ENCODE results near the gene KDM3A. TPM values are rescaled to one million over a fixed set of nuclear protein-coding genes. Genes with fewer than 3 reads are reported as not detected.

The KDM3A gene
- total RNA-seq, 1 donor from 2014 or later = 73.7 TPM

DNA sequence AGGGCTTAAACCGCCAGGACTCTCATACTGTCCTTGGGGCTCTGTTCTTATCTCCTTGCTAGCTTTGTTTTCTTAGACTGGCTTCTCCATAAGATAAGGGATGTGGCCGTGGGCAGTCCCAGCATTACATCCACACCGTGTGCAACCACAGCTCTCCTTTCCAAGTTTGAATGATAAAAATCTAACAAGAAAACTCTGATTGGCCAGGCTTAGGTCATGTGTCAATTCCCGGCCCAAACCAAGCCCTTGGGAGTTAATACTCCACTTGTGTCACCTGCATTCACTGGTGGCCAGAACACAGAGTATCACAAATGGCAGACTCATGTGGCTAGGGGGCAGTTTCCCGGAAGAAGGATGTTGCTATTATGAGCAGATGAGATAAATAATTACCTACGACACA is 43.2 kb upstream of the KDM3A start:
- peaks cover 3% of the 10 kb centered on the region for H3K27me3 Mint-ChIP-seq
- TF ChIP-seq, protein P1, sequence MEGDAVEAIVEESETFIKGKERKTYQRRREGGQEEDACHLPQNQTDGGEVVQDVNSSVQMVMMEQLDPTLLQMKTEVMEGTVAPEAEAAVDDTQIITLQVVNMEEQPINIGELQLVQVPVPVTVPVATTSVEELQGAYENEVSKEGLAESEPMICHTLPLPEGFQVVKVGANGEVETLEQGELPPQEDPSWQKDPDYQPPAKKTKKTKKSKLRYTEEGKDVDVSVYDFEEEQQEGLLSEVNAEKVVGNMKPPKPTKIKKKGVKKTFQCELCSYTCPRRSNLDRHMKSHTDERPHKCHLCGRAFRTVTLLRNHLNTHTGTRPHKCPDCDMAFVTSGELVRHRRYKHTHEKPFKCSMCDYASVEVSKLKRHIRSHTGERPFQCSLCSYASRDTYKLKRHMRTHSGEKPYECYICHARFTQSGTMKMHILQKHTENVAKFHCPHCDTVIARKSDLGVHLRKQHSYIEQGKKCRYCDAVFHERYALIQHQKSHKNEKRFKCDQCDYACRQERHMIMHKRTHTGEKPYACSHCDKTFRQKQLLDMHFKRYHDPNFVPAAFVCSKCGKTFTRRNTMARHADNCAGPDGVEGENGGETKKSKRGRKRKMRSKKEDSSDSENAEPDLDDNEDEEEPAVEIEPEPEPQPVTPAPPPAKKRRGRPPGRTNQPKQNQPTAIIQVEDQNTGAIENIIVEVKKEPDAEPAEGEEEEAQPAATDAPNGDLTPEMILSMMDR (IDR thresholded peaks at IDR 0.05; ENCODE audit: unreplicated experiment) = no peak
- no peak overlapping the region for H3K27ac Mint-ChIP-seq
- no peaks in the 10 kb centered on the region for H3K9me3 Mint-ChIP-seq (ENCODE audit: low read depth)
- DNase-seq (ENCODE audit: low spot score, unreplicated experiment) = no peak
- no peaks in the 10 kb centered on the region for H3K36me3 Mint-ChIP-seq (ENCODE audit: insufficient read depth)
- H3K4me1 Mint-ChIP-seq (ENCODE audit: low read depth) = peaks cover 3% of the 10 kb centered on the region
- H3K4me3 Mint-ChIP-seq (ENCODE audit: low read depth) = no peak overlapping the region

DNA sequence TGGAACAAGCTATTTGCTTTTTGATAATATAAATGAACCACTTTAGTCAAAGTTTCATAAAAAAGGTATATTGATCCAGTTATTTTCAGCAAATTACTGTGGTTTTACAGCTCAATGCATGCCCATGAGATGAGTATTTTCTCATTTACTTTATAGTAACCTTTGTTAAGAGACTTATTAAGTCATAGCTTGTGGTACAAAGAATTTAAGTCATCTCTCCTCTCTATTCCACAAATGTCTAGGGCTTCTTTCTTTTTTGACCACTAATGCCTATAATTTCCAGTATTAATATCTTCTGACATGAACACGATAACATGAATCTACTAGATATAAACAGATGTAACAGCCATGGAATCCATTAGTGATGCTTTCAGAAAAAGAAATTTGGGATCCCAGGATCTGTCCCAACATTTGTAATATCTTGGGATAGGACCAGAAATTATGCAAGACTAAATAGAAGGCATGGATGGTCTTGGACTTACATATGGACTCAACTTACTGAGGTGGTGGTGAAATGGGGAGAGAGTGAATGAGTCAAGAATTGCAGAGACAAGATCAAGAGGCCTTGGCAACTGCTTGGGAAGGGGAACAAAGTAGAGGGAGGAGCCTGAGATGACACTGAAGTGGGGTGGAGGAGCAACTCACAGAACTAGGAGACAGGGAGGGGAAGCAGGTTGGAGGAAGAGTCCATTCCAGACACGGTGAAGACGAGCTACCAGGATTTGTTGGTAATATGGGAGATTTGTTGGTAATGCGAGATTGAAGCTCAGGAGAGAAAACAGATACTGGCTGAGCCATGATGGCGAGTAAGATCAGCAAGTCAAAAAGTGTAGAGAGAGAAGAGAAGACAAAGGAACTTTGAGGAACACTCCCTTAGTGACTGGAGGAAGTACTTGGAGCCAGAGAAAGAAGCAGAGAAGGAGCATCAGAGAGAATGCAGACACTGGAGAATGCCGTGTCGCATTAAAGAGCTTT is 42.4 kb upstream of the KDM3A start:
- TF ChIP-seq, protein P1 (IDR thresholded peaks at IDR 0.05; ENCODE audit: unreplicated experiment) = no peak
- H3K36me3 Mint-ChIP-seq (ENCODE audit: insufficient read depth) = no peaks in the 10 kb centered on the region
- H3K4me3 Mint-ChIP-seq (ENCODE audit: low read depth) = no peak overlapping the region
- no peaks in the 10 kb centered on the region for H3K4me1 Mint-ChIP-seq (ENCODE audit: low read depth)
- no peak for DNase-seq (ENCODE audit: low spot score, unreplicated experiment)
- peaks cover 3% of the 10 kb centered on the region for H3K27me3 Mint-ChIP-seq
- H3K9me3 Mint-ChIP-seq (ENCODE audit: low read depth) = no peaks in the 10 kb centered on the region
- no peak overlapping the region for H3K27ac Mint-ChIP-seq

DNA sequence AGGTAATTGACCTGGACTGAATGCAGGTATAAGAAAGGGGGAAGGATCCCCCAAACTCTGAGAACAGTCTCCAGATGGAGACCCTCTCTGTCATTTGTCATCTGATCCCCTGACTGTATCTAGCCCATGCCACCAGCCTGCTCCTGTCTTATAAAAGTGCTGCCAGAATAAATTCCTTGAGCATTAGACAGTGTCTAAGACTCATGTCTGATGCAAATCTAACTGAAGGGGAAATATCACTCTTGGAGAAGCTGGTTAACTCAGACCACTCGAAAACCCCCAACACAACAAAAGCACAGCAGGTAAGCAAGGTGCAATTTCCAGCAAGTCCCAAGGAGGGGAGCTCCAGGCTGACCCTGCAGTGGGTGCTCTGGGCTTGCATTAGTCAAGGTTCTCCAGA is 40.9 kb upstream of the KDM3A start:
- no peak overlapping the region for H3K27ac Mint-ChIP-seq
- peaks cover 3% of the 10 kb centered on the region for H3K27me3 Mint-ChIP-seq
- H3K9me3 Mint-ChIP-seq (ENCODE audit: low read depth) = no peaks in the 10 kb centered on the region
- H3K4me3 Mint-ChIP-seq (ENCODE audit: low read depth) = no peak overlapping the region
- H3K4me1 Mint-ChIP-seq (ENCODE audit: low read depth) = no peaks in the 10 kb centered on the region
- no peaks in the 10 kb centered on the region for H3K36me3 Mint-ChIP-seq (ENCODE audit: insufficient read depth)
- DNase-seq (ENCODE audit: low spot score, unreplicated experiment) = no peak
- TF ChIP-seq, protein P1 (IDR thresholded peaks at IDR 0.05; ENCODE audit: unreplicated experiment) = no peak

DNA sequence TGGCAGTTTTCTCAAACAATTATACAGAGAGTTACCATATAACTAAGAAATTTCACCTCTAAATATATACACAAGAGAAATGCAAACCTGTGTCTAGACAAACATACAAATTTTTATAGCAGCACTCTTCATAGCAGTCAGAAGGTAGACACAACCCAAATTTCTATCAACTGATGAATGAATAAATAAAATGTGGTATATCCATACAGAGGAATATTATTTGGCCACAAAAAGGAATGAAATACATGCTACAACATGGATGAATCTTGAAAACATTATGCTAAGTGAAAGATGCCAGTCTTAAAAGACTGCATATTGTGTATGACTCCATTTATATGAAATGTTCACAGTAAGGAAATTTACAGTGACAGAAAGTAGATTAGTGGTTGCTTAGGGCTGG is 30.6 kb upstream of the KDM3A start:
- H3K27me3 Mint-ChIP-seq = peaks cover 2% of the 10 kb centered on the region
- no peak for DNase-seq (ENCODE audit: low spot score, unreplicated experiment)
- H3K36me3 Mint-ChIP-seq (ENCODE audit: insufficient read depth) = no peaks in the 10 kb centered on the region
- H3K9me3 Mint-ChIP-seq (ENCODE audit: low read depth) = peaks cover 3% of the 10 kb centered on the region
- no peak overlapping the region for H3K27ac Mint-ChIP-seq
- peaks cover 2% of the 10 kb centered on the region for H3K4me1 Mint-ChIP-seq (ENCODE audit: low read depth)
- TF ChIP-seq, protein P1 (IDR thresholded peaks at IDR 0.05; ENCODE audit: unreplicated experiment) = no peak
- H3K4me3 Mint-ChIP-seq (ENCODE audit: low read depth) = no peak overlapping the region

DNA sequence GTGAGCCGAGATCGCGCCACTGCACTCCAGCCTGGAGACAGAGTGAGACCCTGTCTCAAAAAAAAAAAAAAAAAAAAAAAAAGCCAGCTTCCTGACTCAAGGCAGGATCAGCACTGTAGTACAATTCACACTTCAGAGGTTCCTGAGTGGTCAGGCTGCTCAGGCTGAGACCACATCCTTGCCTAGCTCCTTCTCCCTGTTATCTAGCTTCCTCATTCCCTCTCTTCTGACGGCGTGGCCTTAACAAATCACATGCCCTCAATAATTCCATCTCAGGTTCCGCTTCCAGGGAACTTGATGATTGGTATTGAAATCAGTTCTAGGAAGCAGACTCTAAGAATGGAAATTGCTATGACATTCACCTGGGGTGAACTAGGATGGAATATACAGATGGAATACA is 29.8 kb upstream of the KDM3A start:
- Mint-ChIP-seq H3K9me3 (ENCODE audit: low read depth) (no peaks in the 10 kb centered on the region), H3K27me3 (peaks cover 2% of the 10 kb centered on the region), H3K27ac (no peak overlapping the region), H3K4me1 (ENCODE audit: low read depth) (peaks cover 2% of the 10 kb centered on the region), H3K36me3 (ENCODE audit: insufficient read depth) (no peaks in the 10 kb centered on the region), H3K4me3 (ENCODE audit: low read depth) (no peak overlapping the region)
- no peak for DNase-seq (ENCODE audit: low spot score, unreplicated experiment)
- TF ChIP-seq, protein P1 (IDR thresholded peaks at IDR 0.05; ENCODE audit: unreplicated experiment) = no peak

Measured in progenitor cell of endocrine pancreas (in vitro differentiated cells).